IMR-90 (cell line): ENCODE results near the gene RNPEP. TPM values are rescaled to one million over a fixed set of nuclear protein-coding genes. Genes with fewer than 3 reads are reported as not detected.

ENCODE experiments used
- ATAC-seq: fragments of 200-7000 bp; cut with Tn5 transposase; 2 replicates; pipeline ENCODE4 v1.9.1; 2020; ENCODE audit warnings: low read depth, mild to moderate bottlenecking, moderate library complexity
- BruUV-seq: library from RNA; stranded (reverse); fragments of 400-500 nt; replicated peaks from 2 replicates; lab custom pipeline; 2021; lab: Mats Ljungman, UMichigan
- CTCF ChIA-PET: fragments of 300-600 bp; formaldehyde crosslinking; extraction: SDS; loops from one replicate; lab custom pipeline; 2021; ENCODE audit warnings: antibody characterized with exemption; lab: Yijun Ruan, JAX
- POLR2A ChIA-PET: fragments of 300-600 bp; sonication (Branson Sonifier 250); formaldehyde crosslinking; loops from one replicate; lab custom pipeline; 2022; ENCODE audit warnings: antibody characterized with exemption; ENCODE audit not compliant: unreplicated experiment; lab: Charles Lee
- DNase-seq: peaks from one replicate; pipeline ENCODE4 v3.0.0; 2013
- H2AFZ ChIP-seq: replicated peaks from 2 replicates; pipeline ENCODE3; 2013; ENCODE audit warnings: low read length, mild to moderate bottlenecking; ENCODE audit not compliant: poor library complexity
- H2AK5ac ChIP-seq: 2 replicates; pipeline ENCODE4 v1.6.1; 2013; ENCODE audit warnings: low read depth, low read length, inconsistent platforms
- H2AK9ac ChIP-seq: replicated peaks from 2 replicates; pipeline ENCODE3; 2013; ENCODE audit warnings: mild to moderate bottlenecking, low read depth, low read length, moderate library complexity; ENCODE audit not compliant: poor library complexity
- H2BK120ac ChIP-seq: 2 replicates; pipeline ENCODE4 v1.6.1; 2013; ENCODE audit warnings: low read depth, low read length, inconsistent platforms
- H2BK15ac ChIP-seq: 3 replicates; pipeline ENCODE4 v1.6.1; 2013; ENCODE audit warnings: low read depth, low read length, inconsistent platforms
- H2BK20ac ChIP-seq: 2 replicates; pipeline ENCODE4 v1.6.1; 2013; ENCODE audit warnings: low read depth, mild to moderate bottlenecking, inconsistent platforms, low read length, moderate library complexity
- H2BK5ac ChIP-seq: 2 replicates; pipeline ENCODE4 v1.6.1; 2013; ENCODE audit warnings: mild to moderate bottlenecking, low read depth, low read length, inconsistent platforms; ENCODE audit not compliant: poor library complexity, severe bottlenecking
- H3K14ac ChIP-seq: replicated peaks from 2 replicates; pipeline ENCODE4 v1.6.1; 2013; ENCODE audit warnings: low read depth, low read length, inconsistent platforms
- H3K18ac ChIP-seq: 2 replicates; pipeline ENCODE4 v1.6.1; 2013; ENCODE audit warnings: low read depth, low read length, control low read depth
- H3K23ac ChIP-seq: 2 replicates; pipeline ENCODE4 v1.6.1; 2013; ENCODE audit warnings: low read depth, low read length, inconsistent platforms
- H3K27ac ChIP-seq: 2 replicates; pipeline ENCODE4 v1.5.1; 2013; ENCODE audit warnings: mild to moderate bottlenecking, control low read depth, low read length; ENCODE audit not compliant: insufficient read depth
- H3K27me3 ChIP-seq: 2 replicates; pipeline ENCODE4 v1.6.1; 2013; ENCODE audit warnings: low read length; ENCODE audit not compliant: control insufficient read depth, insufficient read depth
- H3K36me3 ChIP-seq: 2 replicates; pipeline ENCODE4 v1.6.1; 2013; ENCODE audit warnings: low read length, mixed read lengths; ENCODE audit not compliant: control insufficient read depth, insufficient read depth
- H3K4ac ChIP-seq: 2 replicates; pipeline ENCODE4 v1.6.1; 2013; ENCODE audit warnings: low read depth, low read length, inconsistent platforms
- H3K4me1 ChIP-seq: 2 replicates; pipeline ENCODE4 v1.6.1; 2013; ENCODE audit warnings: low read length, mixed read lengths; ENCODE audit not compliant: control insufficient read depth, insufficient read depth
- H3K4me2 ChIP-seq: 2 replicates; pipeline ENCODE4 v1.6.1; 2013; ENCODE audit warnings: low read depth, mild to moderate bottlenecking, control low read depth, low read length, moderate library complexity
- H3K4me3 ChIP-seq: 2 replicates; pipeline ENCODE4 v1.5.1; 2013; ENCODE audit warnings: low read depth, mild to moderate bottlenecking, control low read depth, low read length, moderate library complexity; ENCODE audit not compliant: insufficient read depth
- H3K56ac ChIP-seq: 2 replicates; pipeline ENCODE4 v1.6.1; 2013; ENCODE audit warnings: low read length, inconsistent platforms; ENCODE audit not compliant: insufficient read depth; ENCODE audit errors: extremely low read depth
- H3K79me1 ChIP-seq, 2 experiments: 2 replicates each; pipeline ENCODE4 v1.6.1; 2013; ENCODE audit warnings: low read length in 2 of 2, inconsistent platforms in 1 of 2, low read depth in 1 of 2
- H3K9ac ChIP-seq: 2 replicates; pipeline ENCODE4 v1.6.1; 2013; ENCODE audit warnings: low read depth, low read length, control low read depth
- H3K9me1 ChIP-seq: 2 replicates; pipeline ENCODE4 v1.6.1; 2013; ENCODE audit warnings: low read length, inconsistent platforms; ENCODE audit not compliant: insufficient read depth
- H3K9me3 ChIP-seq: 2 replicates; pipeline ENCODE4 v1.6.1; 2013; ENCODE audit warnings: low read length; ENCODE audit not compliant: control insufficient read depth, insufficient read depth
- H4K20me1 ChIP-seq: 2 replicates; pipeline ENCODE4 v1.6.1; 2013; ENCODE audit warnings: low read length, inconsistent platforms; ENCODE audit not compliant: insufficient read depth
- H4K5ac ChIP-seq: 2 replicates; pipeline ENCODE4 v1.6.1; 2013; ENCODE audit warnings: mild to moderate bottlenecking, low read depth, low read length, control low read depth
- H4K8ac ChIP-seq, 2 experiments: 2 replicates each; pipeline ENCODE4 v1.6.1; 2013; ENCODE audit warnings: low read depth in 2 of 2, low read length in 2 of 2, control low read depth in 1 of 2, inconsistent platforms in 1 of 2
- H4K91ac ChIP-seq: 2 replicates; pipeline ENCODE4 v1.6.1; 2013; ENCODE audit warnings: low read depth, low read length, inconsistent platforms; ENCODE audit not compliant: insufficient read depth
- CEBPB ChIP-seq: IDR thresholded peaks from 2 replicates; pipeline ENCODE4 v1.6.1; 2012; ENCODE audit warnings: low read depth, low read length, improper control_type of control experiment
- CTCF ChIP-seq: conservative IDR thresholded peaks from 2 replicates; pipeline ENCODE4 v1.5.1; 2012; ENCODE audit warnings: mild to moderate bottlenecking, low read depth, low read length, improper control_type of control experiment
- FOS ChIP-seq: fragments of 150-350 bp; IDR thresholded peaks from 2 replicates; pipeline ENCODE4 v1.6.1; 2016; ENCODE audit warnings: low read depth, low read length
- MAFK ChIP-seq: IDR thresholded peaks from 2 replicates; pipeline ENCODE4 v1.6.1; 2012; ENCODE audit warnings: low read depth, low read length, improper control_type of control experiment
- MXI1 ChIP-seq: IDR thresholded peaks from 2 replicates; pipeline ENCODE4 v1.6.1; 2012; ENCODE audit warnings: low read depth, mild to moderate bottlenecking, low read length, moderate library complexity, borderline replicate concordance
- NFE2L2 ChIP-seq: fragments of 150-350 bp; IDR thresholded peaks from 2 replicates; pipeline ENCODE4 v1.6.1; 2016; ENCODE audit warnings: low read depth, mild to moderate bottlenecking, low read length
- WGBS, 2 experiments: methylation state at CpG; one replicate each; pipeline versions ENCODE4 v1.1.5 to v1.1.7; 2013; ENCODE audit warnings: missing lambda C conversion rate in 2 of 2; ENCODE audit not compliant: insufficient read length in 1 of 2; ENCODE audit errors: extremely low coverage in 2 of 2; 5-methylcytosine and 5-hydroxymethylcytosine counted together
- dilution Hi-C: fragments of 300-500 bp; cut with HindIII; formaldehyde crosslinking; loops from one replicate; pipeline ENCODE4 v1.14.3; 2018; ENCODE audit warnings: low sequenced_read_pairs; ENCODE audit not compliant: unreplicated experiment
- in situ Hi-C: fragments of 300-500 bp; cut with MboI; formaldehyde crosslinking; loops from 3 replicates; pipeline ENCODE4 v1.14.3; 2019; ENCODE audit warnings: low sequenced_read_pairs, inconsistent platforms, mixed read lengths
- intact Hi-C: fragments of 100-400 bp; cut with micrococcal nuclease; formaldehyde crosslinking; loops from 2 replicates; pipeline ENCODE4 v1.10.0; 2022
- polyA plus RNA-seq, 3 experiments: library from polyadenylated mRNA; depleted of rRNA; stranded (reverse); fragments of >200 nt; gene quantifications; 2 replicates each; pipeline ENCODE4 v1.2.3, GENCODE V29; 2012; ENCODE audit warnings: low replicate concordance in 1 of 3
- total RNA-seq: library from RNA; depleted of rRNA; stranded (reverse); fragments of >200 nt; gene quantifications from 2 replicates; pipeline ENCODE4 v1.2.3, GENCODE V29; 2012

Gene RNPEP
- total and polyA plus RNA-seq, 2 of the 4 experiments (the other 2 are of a cell fraction): 49.8 to 75.4 TPM

GRCh38 chr1:202014060-202014459 is 31.6 kb downstream of the RNPEP start:
- Histone ChIP-seq H3K9me1 (no peaks in the 10 kb centered on the region; the same call in 1 of the 2 replicates), H3K14ac (no peak overlapping the region), H2AK9ac (no peak overlapping the region), H3K18ac (no peak overlapping the region), H4K91ac (no peak overlapping the region), H3K4me3 (no peak overlapping the region), H2AK5ac (no peak overlapping the region), H2BK20ac (no peak overlapping the region), H3K27me3 (peaks cover 7% of the 10 kb centered on the region), H3K27ac (no peak overlapping the region), H3K4me2 (no peak overlapping the region), H3K4ac (no peak overlapping the region), H2BK15ac (no peak overlapping the region), H3K4me1 (peaks cover 19% of the 10 kb centered on the region), H3K9ac (no peak overlapping the region), H4K8ac (no peak overlapping the region), H3K9me3 (no peaks in the 10 kb centered on the region), H2AFZ (no peak overlapping the region), H4K20me1 (no peaks in the 10 kb centered on the region), H3K56ac (no peak overlapping the region), H2BK5ac (no peak overlapping the region), H3K36me3 (no peaks in the 10 kb centered on the region), H2BK120ac (no peak overlapping the region), H3K23ac (no peak overlapping the region), H4K5ac (no peak overlapping the region), H3K79me1 (no peaks in the 10 kb centered on the region)
- in situ Hi-C loops: loop anchor here (5.0 kb wide), 1 partner anchor 103 kb away; no protein-coding TSS in a partner anchor
- TF ChIP-seq NFE2L2 (no peak), CEBPB (no peak), MXI1 (no peak), MAFK (no peak), FOS (no peak), CTCF (no peak)
- intact Hi-C loops: no loop called here
- ChIA-PET CTCF (no interaction called here), POLR2A (no interaction called here)
- no peak for ATAC-seq
- DNase-seq: no peak
- WGBS, 2 experiments: 100% methylated on average over 2 of the region's 6 CpGs; no CpG with 5 or more reads in 1 of the 2 experiments
- no TSS peak for BruUV-seq
- dilution Hi-C loops: no loop called here
